SJCRH30 (cell line): Measurements from ENCODE around the gene SRSF7. TPM values are rescaled to one million over a fixed set of nuclear protein-coding genes. Genes with fewer than 3 reads are reported as not detected.
"Not testable (repeated sequence)": the region's sequence is repeated elsewhere in the genome, so short reads cannot be mapped to it uniquely, and the experiment has no call there.

Experiments used
- DNase-seq, 2 experiments: peaks; one replicate each; pipeline ENCODE4 v3.0.0-alpha.2; 2015 to 2020
- H3K27ac ChIP-seq: fragments of 250-450 bp; sonication (Bioruptor Pico); 2 replicates; pipeline ENCODE4 v1.5.1; 2020; ENCODE audit warnings: mild to moderate bottlenecking, moderate library complexity
- H3K27me3 ChIP-seq: fragments of 250-450 bp; sonication (Bioruptor Pico); 2 replicates; pipeline ENCODE4 v1.5.1; 2020; ENCODE audit warnings: mild to moderate bottlenecking, moderate library complexity
- H3K36me3 ChIP-seq: fragments of 250-450 bp; sonication (Bioruptor Pico); 2 replicates; pipeline ENCODE4 v1.5.1; 2020; ENCODE audit warnings: mild to moderate bottlenecking, moderate library complexity
- H3K4me1 ChIP-seq: fragments of 250-450 bp; sonication (Bioruptor Pico); 2 replicates; pipeline ENCODE4 v1.5.1; 2020; ENCODE audit warnings: mild to moderate bottlenecking, moderate library complexity
- H3K4me3 ChIP-seq: fragments of 250-450 bp; sonication (Bioruptor Pico); 2 replicates; pipeline ENCODE4 v1.5.1; 2020; ENCODE audit warnings: mild to moderate bottlenecking, moderate library complexity
- H3K9me3 ChIP-seq: fragments of 250-450 bp; sonication (Bioruptor Pico); replicated peaks from 2 replicates; pipeline ENCODE4 v1.5.1; 2020; ENCODE audit warnings: mild to moderate bottlenecking, moderate library complexity
- total RNA-seq: library from RNA; depleted of rRNA; stranded (reverse); fragments of >200 nt; shearing (Covaris generic); gene quantifications from 2 replicates; pipeline ENCODE4 v1.2.3, GENCODE V29; 2014

The SRSF7 gene
- total RNA-seq, 1 experiment from 2014 or later, result 367 TPM

DNA sequence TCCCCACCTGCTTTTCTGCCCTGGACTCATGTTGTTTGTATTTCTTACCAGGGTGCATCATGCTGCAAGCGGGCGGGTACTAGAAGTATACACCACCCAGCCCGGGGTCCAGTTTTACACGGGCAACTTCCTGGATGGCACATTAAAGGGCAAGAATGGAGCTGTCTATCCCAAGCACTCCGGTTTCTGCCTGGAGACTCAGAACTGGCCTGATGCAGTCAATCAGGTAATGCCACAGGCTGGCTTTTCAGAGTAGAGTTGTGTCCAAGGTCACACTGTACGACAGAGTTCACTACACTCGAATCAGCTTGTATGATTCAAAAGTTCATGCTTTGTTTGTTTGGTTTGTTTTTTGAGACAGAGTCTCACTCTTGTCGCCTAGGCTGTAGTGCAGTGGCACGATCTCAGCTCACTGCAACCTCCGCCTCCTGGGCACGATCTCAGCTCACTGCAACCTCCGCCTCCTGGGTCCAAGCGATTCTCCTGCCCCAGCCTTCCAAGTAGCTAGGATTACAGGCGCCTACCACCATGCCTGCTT is 19.4 kb downstream of the SRSF7 start:
- no peaks in the 10 kb centered on the region for H3K27me3 ChIP-seq
- peaks cover 42% of the 10 kb centered on the region for H3K36me3 ChIP-seq
- H3K27ac ChIP-seq, result no peak overlapping the region
- no peak for DNase-seq
- H3K4me3 ChIP-seq, result no peak overlapping the region
- no peaks in the 10 kb centered on the region for H3K9me3 ChIP-seq
- H3K4me1 ChIP-seq, result no peaks in the 10 kb centered on the region

DNA sequence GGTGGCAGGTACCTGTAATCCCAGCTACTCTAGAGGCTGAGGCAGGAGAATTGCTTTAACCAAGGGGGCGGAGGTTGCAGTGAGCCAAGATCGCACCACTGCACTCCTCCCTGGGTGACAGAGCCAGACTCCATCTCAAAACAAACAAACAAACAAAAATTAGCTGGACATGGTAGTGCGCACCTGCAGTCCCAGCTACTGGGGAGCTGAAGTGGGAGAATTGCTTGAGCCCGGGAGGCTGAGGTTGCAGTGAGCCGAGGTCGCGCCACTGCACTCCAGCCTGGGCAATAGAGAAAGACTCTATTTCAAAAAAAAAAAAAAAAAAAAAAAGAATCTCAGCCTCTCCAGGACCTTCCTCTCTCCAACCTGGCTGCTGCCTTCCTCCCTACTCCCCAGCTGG is 20.1 kb downstream of the SRSF7 start:
- DNase-seq, result no peak
- H3K4me3 ChIP-seq, result no peak overlapping the region
- H3K4me1 ChIP-seq, result no peaks in the 10 kb centered on the region

DNA sequence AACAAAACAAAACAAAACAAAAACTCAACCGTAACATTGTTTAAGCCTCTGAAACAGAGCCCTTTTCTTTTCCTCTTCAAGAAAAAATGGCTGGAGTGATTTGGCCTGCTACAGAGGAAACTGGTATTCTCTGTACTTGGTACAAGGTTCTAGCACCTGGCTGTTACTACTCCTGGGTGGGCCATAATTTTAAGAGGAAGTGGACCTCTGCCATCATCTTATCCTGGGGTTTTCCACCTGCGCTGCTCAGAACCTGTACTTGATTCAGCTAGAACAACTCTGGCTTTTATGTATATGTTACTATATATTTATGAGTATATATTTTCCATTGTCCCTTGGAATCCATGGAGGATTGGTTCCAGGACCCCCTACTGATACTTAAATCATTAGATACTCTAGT is 22.5 kb downstream of the SRSF7 start:
- H3K27ac ChIP-seq, result no peak overlapping the region
- H3K4me3 ChIP-seq, result no peak overlapping the region

More for the DNA sequence above, 20.1 kb downstream of the SRSF7 start:
- Histone ChIP-seq H3K27ac (no peak overlapping the region), H3K27me3 (no peaks in the 10 kb centered on the region), H3K36me3 (peaks cover 35% of the 10 kb centered on the region), H3K9me3 (no peaks in the 10 kb centered on the region)

DNA sequence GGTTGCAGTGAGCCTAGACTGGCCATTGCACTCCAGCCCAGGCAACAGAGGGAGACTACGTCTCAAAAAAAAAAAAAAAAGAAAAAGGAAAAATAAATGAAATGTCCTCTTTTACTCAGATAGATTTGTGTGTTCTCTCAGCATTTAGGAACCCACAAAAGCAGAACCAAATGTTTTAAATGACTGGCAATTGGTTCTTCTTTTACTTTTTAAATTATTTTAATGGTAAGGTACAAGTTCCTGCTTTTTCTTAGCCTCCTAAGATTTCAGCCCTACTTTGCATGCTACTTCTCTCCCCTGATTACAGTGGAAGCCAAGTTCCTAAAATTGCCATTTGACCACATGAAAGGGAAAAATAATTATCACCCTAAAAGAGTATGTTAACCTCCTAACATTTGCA is 23.5 kb downstream of the SRSF7 start:
- peaks cover 12% of the 10 kb centered on the region for H3K4me1 ChIP-seq
- no peak overlapping the region for H3K27ac ChIP-seq
- H3K36me3 ChIP-seq, result peaks cover 17% of the 10 kb centered on the region
- DNase-seq, result no peak
- no peaks in the 10 kb centered on the region for H3K27me3 ChIP-seq
- no peaks in the 10 kb centered on the region for H3K9me3 ChIP-seq
- H3K4me3 ChIP-seq, result no peak overlapping the region

More for the DNA sequence above, 22.5 kb downstream of the SRSF7 start:
- Histone ChIP-seq H3K4me1 (peaks cover 2% of the 10 kb centered on the region; the same call in 1 of the 2 replicates), H3K9me3 (no peaks in the 10 kb centered on the region), H3K36me3 (peaks cover 26% of the 10 kb centered on the region), H3K27me3 (no peaks in the 10 kb centered on the region)
- no peak for DNase-seq

DNA sequence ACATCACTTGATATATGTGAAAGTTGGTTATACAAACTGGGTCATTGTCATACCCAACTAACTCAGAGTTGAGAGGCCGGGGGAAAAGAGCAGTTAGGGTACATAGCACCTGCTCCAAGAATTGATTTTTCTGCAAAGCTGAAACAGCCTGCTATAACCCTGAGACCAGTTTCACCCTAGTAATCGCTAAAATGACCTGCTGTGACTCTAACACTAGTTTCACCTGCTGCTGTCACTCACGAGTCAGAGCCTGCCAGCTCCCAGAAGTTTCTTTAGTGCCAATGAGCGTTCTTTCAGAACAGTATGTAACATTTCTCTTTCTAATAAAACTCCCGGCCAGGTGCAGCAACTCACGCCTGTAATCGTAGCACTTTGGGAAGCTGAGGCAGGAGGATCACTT is 28.0 kb downstream of the SRSF7 start:
- Histone ChIP-seq H3K9me3 (no peaks in the 10 kb centered on the region), H3K4me1 (peaks cover 22% of the 10 kb centered on the region), H3K36me3 (no peaks in the 10 kb centered on the region), H3K4me3 (no peak overlapping the region), H3K27ac (peak overlapping the region; percentile 15; the same call in 1 of the 2 replicates), H3K27me3 (no peaks in the 10 kb centered on the region)
- peak; percentile 92 to 99 for DNase-seq

DNA sequence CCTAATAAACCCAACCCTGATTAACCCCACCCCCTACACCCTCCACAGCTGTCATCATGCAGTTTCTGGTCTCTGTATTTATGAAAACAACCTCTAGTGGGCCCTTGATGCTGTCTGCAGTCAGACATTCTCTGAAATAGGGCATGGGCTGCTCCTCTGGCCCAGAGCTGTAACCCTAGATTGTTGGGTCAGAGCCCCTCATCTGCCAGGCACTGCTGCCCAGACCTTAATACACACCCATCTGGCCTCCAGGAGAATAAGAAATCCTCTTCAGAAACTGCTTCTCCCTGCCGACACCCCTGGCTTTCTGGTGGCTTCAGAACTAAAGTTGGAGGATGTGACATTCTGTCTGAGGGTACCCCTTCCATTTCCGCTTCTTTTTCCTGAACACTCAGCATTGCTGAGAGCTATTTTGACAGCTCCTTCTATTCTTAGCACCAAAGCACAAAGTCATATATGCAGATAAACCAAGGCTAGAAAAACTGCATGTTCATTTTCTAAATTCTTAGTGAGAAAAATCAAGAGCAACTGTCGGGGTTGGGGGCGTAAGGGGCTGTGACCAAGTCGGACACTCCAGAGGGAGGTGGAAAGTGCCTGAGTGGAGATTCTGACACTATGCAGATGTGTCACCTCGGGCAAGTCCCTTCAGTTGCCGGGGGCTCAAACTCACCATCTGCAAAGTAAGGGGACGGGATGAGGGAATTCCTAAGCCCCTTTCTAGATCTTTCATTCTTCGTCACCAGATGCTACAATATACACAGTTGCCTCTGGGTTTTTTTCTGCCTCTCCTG is 28.7 kb downstream of the SRSF7 start:
- Histone ChIP-seq H3K36me3 (no peaks in the 10 kb centered on the region), H3K27me3 (no peaks in the 10 kb centered on the region), H3K9me3 (no peaks in the 10 kb centered on the region), H3K4me1 (peaks cover 22% of the 10 kb centered on the region), H3K27ac (no peak overlapping the region), H3K4me3 (no peak overlapping the region)
- peak; percentile 31 to 58 for DNase-seq

DNA sequence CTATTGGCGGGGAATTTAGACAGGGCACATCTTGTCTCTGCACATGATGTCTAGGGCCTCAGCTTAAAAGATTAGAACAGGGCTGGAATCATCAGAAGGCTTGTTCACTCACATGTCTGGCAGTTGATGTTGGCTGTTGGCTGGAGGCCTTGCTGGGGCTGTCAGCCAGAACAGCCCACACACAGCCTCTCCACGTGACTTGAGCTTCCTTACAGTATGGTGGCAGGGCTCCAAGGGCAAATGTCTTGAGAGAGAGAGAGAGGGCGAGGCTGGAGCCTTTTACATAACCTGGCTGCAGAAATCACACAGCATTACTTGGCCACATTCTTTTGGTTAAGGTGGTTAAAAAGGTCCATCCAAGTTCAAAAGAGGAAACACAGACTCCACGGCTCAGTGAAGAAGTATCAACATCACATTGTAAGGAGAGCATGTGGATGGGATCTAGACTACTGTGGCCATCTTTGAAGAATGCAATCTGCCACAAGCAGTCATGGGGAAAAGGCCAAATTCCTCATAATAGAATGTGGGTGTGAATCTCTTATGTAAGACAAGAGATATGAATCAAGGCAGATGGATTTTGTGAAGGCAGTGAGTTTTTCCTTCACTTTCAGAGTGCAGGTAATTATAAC is 30.4 kb downstream of the SRSF7 start:
- peak; percentile 58 to 62 for DNase-seq

DNA sequence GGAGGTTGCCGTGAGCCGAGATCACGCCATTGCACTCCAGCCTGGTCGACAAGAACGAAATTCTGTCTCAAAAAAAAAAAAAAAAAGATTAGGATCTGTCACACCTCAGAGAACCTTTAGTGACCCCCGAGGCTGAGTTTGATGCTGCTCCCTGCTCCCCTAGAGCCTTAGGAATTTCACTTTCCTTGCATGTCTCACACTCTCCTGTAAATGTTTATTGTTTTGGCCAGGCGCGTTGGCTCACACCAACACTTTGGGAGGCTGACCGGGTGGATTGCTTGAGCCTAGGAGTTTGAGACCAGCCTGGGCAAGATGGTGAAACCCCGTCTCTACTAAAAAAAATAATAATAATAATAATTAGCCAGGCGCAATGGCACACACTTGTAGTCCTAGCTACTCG is 31.5 kb downstream of the SRSF7 start:
- Histone ChIP-seq H3K9me3 (no peaks in the 10 kb centered on the region), H3K4me1 (peaks cover 22% of the 10 kb centered on the region), H3K36me3 (no peaks in the 10 kb centered on the region), H3K27me3 (no peaks in the 10 kb centered on the region), H3K4me3 (no peak overlapping the region), H3K27ac (no peak overlapping the region)
- no peak for DNase-seq

More for the DNA sequence above, 30.4 kb downstream of the SRSF7 start:
- no peaks in the 10 kb centered on the region for H3K9me3 ChIP-seq
- no peaks in the 10 kb centered on the region for H3K27me3 ChIP-seq
- H3K4me1 ChIP-seq, result peaks cover 22% of the 10 kb centered on the region
- H3K27ac ChIP-seq, result no peak overlapping the region; the same call in 1 of the 2 replicates
- H3K4me3 ChIP-seq, result no peak overlapping the region
- no peaks in the 10 kb centered on the region for H3K36me3 ChIP-seq

DNA sequence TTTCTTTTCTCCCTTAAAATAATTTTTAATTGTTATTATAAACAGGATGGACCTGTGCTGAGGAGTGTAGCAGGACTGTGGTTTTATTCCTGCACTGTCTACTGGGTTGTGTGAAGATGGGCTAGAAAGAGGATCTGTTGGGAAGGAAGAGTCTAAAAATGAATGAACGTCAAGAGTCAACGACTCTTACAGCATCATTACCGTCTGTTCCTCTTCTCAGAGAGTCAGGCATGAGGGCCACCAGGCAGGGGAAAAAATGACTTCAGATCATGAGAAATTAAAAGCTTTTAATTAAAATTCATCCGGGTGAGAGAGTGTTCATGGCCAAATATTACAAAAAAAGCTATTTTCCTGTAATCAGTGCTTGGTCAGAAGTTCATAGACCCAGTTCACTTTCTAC is 32.6 kb downstream of the SRSF7 start:
- Histone ChIP-seq H3K27me3 (no peaks in the 10 kb centered on the region), H3K4me1 (peaks cover 19% of the 10 kb centered on the region), H3K9me3 (no peaks in the 10 kb centered on the region), H3K36me3 (no peaks in the 10 kb centered on the region), H3K4me3 (no peak overlapping the region), H3K27ac (no peak overlapping the region)
- DNase-seq, result no peak

DNA sequence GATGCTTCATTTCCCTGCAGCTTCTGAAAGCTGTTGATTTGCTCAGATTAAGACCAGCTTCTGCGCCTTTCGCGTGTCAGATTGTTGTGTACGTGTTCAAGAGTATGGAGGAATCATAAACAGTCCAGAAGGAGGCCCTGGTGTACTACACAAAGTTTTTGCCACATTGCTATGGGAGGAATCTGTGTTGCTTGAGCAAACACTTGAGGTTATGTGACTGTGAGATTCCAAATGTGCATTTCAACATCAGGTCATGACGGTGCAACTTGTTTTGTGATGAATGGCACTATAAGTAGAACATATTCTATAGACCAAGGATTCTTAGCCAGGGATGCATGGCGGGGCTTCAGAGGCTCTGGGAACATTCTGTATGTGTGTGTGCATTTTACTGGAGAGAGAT is 35.0 kb downstream of the SRSF7 start:
- H3K36me3 ChIP-seq, result no peaks in the 10 kb centered on the region
- no peak overlapping the region for H3K27ac ChIP-seq
- H3K9me3 ChIP-seq, result no peaks in the 10 kb centered on the region
- no peak overlapping the region for H3K4me3 ChIP-seq
- DNase-seq, result no peak
- H3K27me3 ChIP-seq, result no peaks in the 10 kb centered on the region
- H3K4me1 ChIP-seq, result peaks cover 4% of the 10 kb centered on the region; the same call in 1 of the 2 replicates

DNA sequence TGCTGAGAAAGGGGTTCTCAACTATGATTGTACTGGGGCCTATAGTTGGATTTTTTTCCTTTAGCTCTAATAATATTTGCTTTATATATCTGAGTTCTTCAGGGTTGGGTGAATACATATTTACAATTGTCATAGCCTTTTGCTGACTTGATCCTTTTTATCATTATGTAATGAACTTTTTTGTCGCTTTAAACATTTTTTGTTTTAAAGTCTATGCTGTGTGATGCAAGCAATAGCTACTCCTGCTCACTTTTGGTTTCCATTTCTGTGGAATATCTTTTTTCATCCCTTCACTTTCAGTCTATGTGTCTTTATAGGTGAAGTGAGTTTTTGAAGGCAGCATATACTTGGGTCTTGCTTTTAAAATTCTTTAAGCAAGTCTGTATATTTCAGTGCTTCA is 36.2 kb downstream of the SRSF7 start:
- DNase-seq, H3K36me3 ChIP-seq, H3K9me3 ChIP-seq, H3K4me1 ChIP-seq, H3K27ac ChIP-seq, H3K4me3 ChIP-seq, H3K27me3 ChIP-seq: not testable (repeated sequence)

DNA sequence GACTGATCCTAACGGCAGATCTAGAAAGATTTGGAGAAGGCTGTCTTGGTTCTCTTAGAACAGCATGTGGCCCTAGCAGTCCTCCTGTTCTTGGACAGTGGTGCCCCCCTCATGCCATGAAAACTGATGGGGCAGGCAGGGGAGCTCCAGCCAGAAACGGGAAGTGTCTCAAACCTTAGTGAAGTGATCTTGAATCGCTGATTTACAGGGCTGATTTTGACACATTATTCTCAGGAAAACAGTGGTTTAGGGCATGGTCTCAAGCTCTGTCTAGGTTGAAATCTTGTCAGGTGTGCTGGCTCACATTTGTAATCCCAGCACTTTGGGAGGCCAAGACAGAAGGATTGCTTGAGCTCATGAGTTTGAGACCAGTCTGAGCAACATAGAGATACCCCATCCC is 37.8 kb downstream of the SRSF7 start:
- Histone ChIP-seq H3K36me3 (no peaks in the 10 kb centered on the region), H3K4me1 (no peaks in the 10 kb centered on the region), H3K27ac (no peak overlapping the region), H3K4me3 (no peak overlapping the region), H3K9me3 (no peaks in the 10 kb centered on the region), H3K27me3 (no peaks in the 10 kb centered on the region)
- no peak for DNase-seq

DNA sequence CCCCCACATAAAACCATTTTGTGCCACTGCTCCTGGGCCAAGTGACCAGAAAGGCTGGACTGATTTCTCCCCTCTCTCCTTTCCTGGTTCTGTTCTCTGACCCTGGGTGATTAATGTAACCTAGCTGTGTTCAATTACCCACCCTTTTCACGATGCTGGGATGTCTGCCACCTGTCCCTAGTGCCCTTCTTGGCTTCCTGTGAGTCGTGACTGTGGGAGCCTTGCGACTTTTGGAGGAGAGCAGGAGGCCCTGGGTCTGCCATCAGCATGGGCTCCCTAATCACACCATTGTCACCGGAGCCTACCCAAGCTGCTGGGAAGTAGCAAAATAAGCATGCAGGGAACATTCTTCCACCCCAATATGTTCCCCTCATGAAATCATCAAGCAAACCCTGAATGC is 38.3 kb downstream of the SRSF7 start:
- H3K36me3 ChIP-seq, result no peaks in the 10 kb centered on the region
- no peak for DNase-seq
- no peaks in the 10 kb centered on the region for H3K9me3 ChIP-seq
- H3K4me1 ChIP-seq, result no peaks in the 10 kb centered on the region
- H3K4me3 ChIP-seq, result no peak overlapping the region
- H3K27ac ChIP-seq, result no peak overlapping the region
- no peaks in the 10 kb centered on the region for H3K27me3 ChIP-seq

DNA sequence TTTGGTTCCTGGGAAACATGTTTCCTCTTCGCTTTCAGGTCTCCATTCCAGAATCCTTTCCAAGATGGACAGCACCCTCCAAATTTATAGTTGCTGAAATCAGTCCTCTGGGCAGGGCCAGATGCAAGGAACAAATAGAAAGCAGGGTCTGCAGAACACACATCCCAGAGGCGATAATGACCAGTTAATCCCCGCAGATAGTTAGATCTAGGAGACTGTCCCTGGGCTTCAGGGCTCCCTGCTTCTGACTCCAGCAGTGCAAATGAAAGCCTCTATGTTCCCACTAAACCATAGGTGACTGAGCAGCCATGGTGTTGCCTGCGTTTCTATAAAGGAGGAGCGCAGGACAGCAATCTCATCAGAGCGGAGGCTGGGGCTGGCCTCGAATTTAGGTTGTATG is 38.7 kb downstream of the SRSF7 start:
- no peaks in the 10 kb centered on the region for H3K36me3 ChIP-seq
- no peak overlapping the region for H3K4me3 ChIP-seq
- H3K27me3 ChIP-seq, result no peaks in the 10 kb centered on the region
- H3K4me1 ChIP-seq, result peaks cover under 1% of the 10 kb centered on the region
- no peaks in the 10 kb centered on the region for H3K9me3 ChIP-seq
- DNase-seq, result no peak
- no peak overlapping the region for H3K27ac ChIP-seq

DNA sequence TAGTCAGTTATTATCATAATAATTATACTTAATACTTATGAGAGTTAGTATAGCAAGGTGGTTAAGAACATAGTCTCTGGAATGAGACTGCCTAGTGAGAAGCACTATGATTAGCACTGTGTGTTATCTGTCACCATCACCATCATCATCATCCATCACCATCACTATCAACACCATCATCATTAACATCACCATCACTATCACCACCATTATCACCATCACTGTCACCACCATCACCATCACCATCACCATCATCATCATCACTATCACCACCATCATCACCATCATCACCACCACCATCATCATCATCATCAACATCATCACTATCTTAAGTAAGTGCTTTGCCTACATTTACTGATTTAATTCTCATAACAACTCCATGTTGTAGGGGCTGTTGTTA is 39.6 kb downstream of the SRSF7 start:
- Histone ChIP-seq H3K27me3 (no peaks in the 10 kb centered on the region), H3K4me3 (no peak overlapping the region), H3K36me3 (no peaks in the 10 kb centered on the region), H3K27ac (no peak overlapping the region), H3K4me1 (peaks cover 7% of the 10 kb centered on the region), H3K9me3 (no peaks in the 10 kb centered on the region)
- no peak for DNase-seq
